K562 (cell line): ENCODE data around the gene KPNA1. TPM values are rescaled to one million over a fixed set of nuclear protein-coding genes. Genes with fewer than 3 reads are reported as not detected.

ENCODE experiments used
- BCL6 ChIP-seq: fragments of 250-450 bp; sonication (Bioruptor Pico); IDR thresholded peaks from 2 replicates; pipeline ENCODE4 v1.4.0; 2020
- CBFA2T2 ChIP-seq: fragments of 450-650 bp; conservative IDR thresholded peaks from 2 replicates; pipeline ENCODE4 v1.6.1; 2017; ENCODE audit warnings: mild to moderate bottlenecking
- CREBBP ChIP-seq: IDR thresholded peaks from one replicate; pipeline ENCODE4 v1.6.1; 2012; ENCODE audit warnings: low read depth, mild to moderate bottlenecking, control low read depth, inconsistent platforms, low read length
- EGR1 ChIP-seq: fragments of 450-650 bp; conservative IDR thresholded peaks from 2 replicates; pipeline ENCODE4 v1.6.1; 2017; ENCODE audit warnings: mild to moderate bottlenecking
- KLF6 ChIP-seq: fragments of 250-450 bp; sonication (Bioruptor Pico); IDR thresholded peaks from 2 replicates; pipeline ENCODE4 v1.4.0; 2020; ENCODE audit warnings: mild to moderate bottlenecking, moderate library complexity, borderline replicate concordance
- MCM7 ChIP-seq, 2 experiments: fragments of 450-650 bp; IDR thresholded peaks; 2 replicates each; pipeline ENCODE4 v1.6.1; 2016 to 2018
- TEAD4 ChIP-seq, 2 experiments: sonication (generic) in 1 of 2; formaldehyde crosslinking in 1 of 2; IDR thresholded peaks; 2 replicates each; pipeline versions ENCODE4 v1.6.1 to v1.8.0; 2012 to 2022; ENCODE audit warnings: borderline replicate concordance in 1 of 2, inconsistent platforms in 1 of 2, low read length in 1 of 2, mild to moderate bottlenecking in 1 of 2, missing genetic modification reagents in 1 of 2
- ZNF57 ChIP-seq: fragments of 450-650 bp; formaldehyde crosslinking; IDR thresholded peaks from 2 replicates; pipeline ENCODE4 v1.4.0; 2020; ENCODE audit warnings: mild to moderate bottlenecking, moderate library complexity
- ZNF76 ChIP-seq: fragments of 250-450 bp; sonication (Bioruptor Pico); IDR thresholded peaks from 2 replicates; pipeline ENCODE4 v1.4.0; 2020; ENCODE audit warnings: mild to moderate bottlenecking, moderate library complexity, borderline replicate concordance
- polyA plus RNA-seq, 8 experiments: library from polyadenylated mRNA; depleted of rRNA in 4 of 8; stranded (reverse) in 5 of 8; unstranded in 3 of 8; fragments of >200 nt; fragmentation: Nextera tagmentation in 2 of 8; fragmentation: Illumina TruSeq in 1 of 8; extraction: Ambion mirVana in 2 of 8; extraction: Trizol in 1 of 8; gene quantifications; 2 replicates each; pipeline versions ENCODE4 v1.2.1 to v1.2.3, GENCODE V29; 2011 to 2014; ENCODE audit warnings: inconsistent platforms in 1 of 8, missing spikeins in 1 of 8
- total RNA-seq, 7 experiments: library from RNA; depleted of rRNA in 6 of 7; stranded (reverse); fragments of >200 nt in 6 of 7; fragmentation: Illumina TruSeq in 2 of 7; extraction: Trizol in 2 of 7; gene quantifications; 2 replicates each; pipeline versions ENCODE4 v1.2.1 to v1.2.3, GENCODE V29; 2011 to 2021; ENCODE audit warnings: low replicate concordance in 1 of 7
- TF ChIP-seq, protein P1 (sequence below): sonication (generic); formaldehyde crosslinking; IDR thresholded peaks from 2 replicates; pipeline ENCODE4 v1.8.1; 2023; ENCODE audit warnings: missing genetic modification reagents, mild to moderate bottlenecking, borderline replicate concordance
- TF ChIP-seq, protein P2 (sequence below): fragments of 450-650 bp; IDR thresholded peaks from 2 replicates; pipeline ENCODE4 v1.6.1; 2017; ENCODE audit warnings: antibody characterized with exemption, mild to moderate bottlenecking
- TF ChIP-seq, protein P3 (sequence below): fragments of 250-450 bp; sonication (Bioruptor Pico); IDR thresholded peaks from 2 replicates; pipeline ENCODE4 v1.5.0; 2021
- TF ChIP-seq, protein P4 (sequence below): fragments of 250-450 bp; sonication (Bioruptor Pico); IDR thresholded peaks from 2 replicates; pipeline ENCODE4 v1.9.0; 2021; ENCODE audit warnings: mild to moderate bottlenecking
- TF ChIP-seq, protein P5 (sequence below): sonication (generic); IDR thresholded peaks from 2 replicates; pipeline ENCODE4 v1.6.1; 2016

The KPNA1 gene
- total and polyA plus RNA-seq, 9 of the 15 experiments (the other 6 are each of a cell fraction or from before 2014, with no cell fraction given) = 9.3 to 53.8 (median 33.5) TPM

DNA sequence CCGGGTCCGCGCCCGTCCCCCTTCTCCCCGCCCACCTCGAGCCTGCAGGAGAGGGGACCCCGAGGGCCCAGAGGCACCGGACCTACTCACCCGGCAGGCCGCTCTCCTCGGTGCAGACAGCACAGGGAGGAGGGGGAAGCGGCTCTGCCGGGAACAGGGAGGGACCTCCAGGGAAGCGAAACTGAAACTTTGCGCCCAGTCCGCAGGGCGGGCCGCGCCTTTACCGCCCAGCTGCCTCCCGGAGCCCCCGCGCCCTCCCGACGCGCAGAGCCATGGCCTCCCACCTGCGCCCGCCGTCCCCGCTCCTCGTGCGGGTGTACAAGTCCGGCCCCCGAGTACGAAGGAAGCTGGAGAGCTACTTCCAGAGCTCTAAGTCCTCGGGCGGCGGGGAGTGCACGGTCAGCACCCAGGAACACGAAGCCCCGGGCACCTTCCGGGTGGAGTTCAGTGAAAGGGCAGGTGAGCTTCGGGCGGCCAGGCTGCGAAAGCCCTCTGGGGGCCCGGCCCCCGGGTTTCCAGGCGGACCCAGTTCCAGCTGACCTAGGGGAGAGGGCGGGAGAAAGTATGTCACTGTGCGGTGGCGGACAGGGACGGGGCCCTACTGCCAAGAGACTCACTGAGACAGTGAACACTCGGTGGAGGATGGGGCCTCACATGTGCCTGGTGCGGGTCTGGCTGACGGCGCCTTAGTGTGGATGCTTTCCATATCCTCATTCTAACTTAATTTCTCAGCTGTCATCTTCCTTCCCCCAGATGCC lies 49.6 kb upstream of the KPNA1 start, which contains the start of the genes DTX3L and PARP9 (continued):
- TF ChIP-seq, protein P1, sequence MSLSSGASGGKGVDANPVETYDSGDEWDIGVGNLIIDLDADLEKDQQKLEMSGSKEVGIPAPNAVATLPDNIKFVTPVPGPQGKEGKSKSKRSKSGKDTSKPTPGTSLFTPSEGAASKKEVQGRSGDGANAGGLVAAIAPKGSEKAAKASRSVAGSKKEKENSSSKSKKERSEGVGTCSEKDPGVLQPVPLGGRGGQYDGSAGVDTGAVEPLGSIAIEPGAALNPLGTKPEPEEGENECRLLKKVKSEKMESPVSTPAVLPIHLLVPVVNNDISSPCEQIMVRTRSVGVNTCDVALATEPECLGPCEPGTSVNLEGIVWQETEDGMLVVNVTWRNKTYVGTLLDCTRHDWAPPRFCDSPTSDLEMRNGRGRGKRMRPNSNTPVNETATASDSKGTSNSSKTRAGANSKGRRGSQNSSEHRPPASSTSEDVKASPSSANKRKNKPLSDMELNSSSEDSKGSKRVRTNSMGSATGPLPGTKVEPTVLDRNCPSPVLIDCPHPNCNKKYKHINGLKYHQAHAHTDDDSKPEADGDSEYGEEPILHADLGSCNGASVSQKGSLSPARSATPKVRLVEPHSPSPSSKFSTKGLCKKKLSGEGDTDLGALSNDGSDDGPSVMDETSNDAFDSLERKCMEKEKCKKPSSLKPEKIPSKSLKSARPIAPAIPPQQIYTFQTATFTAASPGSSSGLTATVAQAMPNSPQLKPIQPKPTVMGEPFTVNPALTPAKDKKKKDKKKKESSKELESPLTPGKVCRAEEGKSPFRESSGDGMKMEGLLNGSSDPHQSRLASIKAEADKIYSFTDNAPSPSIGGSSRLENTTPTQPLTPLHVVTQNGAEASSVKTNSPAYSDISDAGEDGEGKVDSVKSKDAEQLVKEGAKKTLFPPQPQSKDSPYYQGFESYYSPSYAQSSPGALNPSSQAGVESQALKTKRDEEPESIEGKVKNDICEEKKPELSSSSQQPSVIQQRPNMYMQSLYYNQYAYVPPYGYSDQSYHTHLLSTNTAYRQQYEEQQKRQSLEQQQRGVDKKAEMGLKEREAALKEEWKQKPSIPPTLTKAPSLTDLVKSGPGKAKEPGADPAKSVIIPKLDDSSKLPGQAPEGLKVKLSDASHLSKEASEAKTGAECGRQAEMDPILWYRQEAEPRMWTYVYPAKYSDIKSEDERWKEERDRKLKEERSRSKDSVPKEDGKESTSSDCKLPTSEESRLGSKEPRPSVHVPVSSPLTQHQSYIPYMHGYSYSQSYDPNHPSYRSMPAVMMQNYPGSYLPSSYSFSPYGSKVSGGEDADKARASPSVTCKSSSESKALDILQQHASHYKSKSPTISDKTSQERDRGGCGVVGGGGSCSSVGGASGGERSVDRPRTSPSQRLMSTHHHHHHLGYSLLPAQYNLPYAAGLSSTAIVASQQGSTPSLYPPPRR (CRISPR knock-in tag) = no peak
- no peak for TF ChIP-seq BCL6 (CRISPR knock-in tag)
- no peak for TF ChIP-seq ZNF57
- TF ChIP-seq ZNF76 (CRISPR knock-in tag) = no peak
- TF ChIP-seq, protein P2, sequence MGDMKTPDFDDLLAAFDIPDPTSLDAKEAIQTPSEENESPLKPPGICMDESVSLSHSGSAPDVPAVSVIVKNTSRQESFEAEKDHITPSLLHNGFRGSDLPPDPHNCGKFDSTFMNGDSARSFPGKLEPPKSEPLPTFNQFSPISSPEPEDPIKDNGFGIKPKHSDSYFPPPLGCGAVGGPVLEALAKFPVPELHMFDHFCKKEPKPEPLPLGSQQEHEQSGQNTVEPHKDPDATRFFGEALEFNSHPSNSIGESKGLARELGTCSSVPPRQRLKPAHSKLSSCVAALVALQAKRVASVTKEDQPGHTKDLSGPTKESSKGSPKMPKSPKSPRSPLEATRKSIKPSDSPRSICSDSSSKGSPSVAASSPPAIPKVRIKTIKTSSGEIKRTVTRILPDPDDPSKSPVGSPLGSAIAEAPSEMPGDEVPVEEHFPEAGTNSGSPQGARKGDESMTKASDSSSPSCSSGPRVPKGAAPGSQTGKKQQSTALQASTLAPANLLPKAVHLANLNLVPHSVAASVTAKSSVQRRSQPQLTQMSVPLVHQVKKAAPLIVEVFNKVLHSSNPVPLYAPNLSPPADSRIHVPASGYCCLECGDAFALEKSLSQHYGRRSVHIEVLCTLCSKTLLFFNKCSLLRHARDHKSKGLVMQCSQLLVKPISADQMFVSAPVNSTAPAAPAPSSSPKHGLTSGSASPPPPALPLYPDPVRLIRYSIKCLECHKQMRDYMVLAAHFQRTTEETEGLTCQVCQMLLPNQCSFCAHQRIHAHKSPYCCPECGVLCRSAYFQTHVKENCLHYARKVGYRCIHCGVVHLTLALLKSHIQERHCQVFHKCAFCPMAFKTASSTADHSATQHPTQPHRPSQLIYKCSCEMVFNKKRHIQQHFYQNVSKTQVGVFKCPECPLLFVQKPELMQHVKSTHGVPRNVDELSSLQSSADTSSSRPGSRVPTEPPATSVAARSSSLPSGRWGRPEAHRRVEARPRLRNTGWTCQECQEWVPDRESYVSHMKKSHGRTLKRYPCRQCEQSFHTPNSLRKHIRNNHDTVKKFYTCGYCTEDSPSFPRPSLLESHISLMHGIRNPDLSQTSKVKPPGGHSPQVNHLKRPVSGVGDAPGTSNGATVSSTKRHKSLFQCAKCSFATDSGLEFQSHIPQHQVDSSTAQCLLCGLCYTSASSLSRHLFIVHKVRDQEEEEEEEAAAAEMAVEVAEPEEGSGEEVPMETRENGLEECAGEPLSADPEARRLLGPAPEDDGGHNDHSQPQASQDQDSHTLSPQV = peak; percentile 79
- no peak for TF ChIP-seq KLF6 (CRISPR knock-in tag)
- TF ChIP-seq, protein P3, sequence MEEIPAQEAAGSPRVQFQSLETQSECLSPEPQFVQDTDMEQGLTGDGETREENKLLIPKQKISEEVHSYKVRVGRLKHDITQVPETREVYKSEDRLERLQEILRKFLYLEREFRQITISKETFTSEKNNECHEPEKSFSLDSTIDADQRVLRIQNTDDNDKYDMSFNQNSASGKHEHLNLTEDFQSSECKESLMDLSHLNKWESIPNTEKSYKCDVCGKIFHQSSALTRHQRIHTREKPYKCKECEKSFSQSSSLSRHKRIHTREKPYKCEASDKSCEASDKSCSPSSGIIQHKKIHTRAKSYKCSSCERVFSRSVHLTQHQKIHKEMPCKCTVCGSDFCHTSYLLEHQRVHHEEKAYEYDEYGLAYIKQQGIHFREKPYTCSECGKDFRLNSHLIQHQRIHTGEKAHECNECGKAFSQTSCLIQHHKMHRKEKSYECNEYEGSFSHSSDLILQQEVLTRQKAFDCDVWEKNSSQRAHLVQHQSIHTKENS (CRISPR knock-in tag) = no peak
- no peak for TF ChIP-seq MCM7 (IDR thresholded peaks at IDR 0.05)
- TF ChIP-seq, protein P4, sequence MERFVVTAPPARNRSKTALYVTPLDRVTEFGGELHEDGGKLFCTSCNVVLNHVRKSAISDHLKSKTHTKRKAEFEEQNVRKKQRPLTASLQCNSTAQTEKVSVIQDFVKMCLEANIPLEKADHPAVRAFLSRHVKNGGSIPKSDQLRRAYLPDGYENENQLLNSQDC (CRISPR knock-in tag) = no peak
- TF ChIP-seq CBFA2T2 = no peak
- TF ChIP-seq, protein P5, sequence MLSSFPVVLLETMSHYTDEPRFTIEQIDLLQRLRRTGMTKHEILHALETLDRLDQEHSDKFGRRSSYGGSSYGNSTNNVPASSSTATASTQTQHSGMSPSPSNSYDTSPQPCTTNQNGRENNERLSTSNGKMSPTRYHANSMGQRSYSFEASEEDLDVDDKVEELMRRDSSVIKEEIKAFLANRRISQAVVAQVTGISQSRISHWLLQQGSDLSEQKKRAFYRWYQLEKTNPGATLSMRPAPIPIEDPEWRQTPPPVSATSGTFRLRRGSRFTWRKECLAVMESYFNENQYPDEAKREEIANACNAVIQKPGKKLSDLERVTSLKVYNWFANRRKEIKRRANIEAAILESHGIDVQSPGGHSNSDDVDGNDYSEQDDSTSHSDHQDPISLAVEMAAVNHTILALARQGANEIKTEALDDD = no peak
- 0 out of 2 replicates have a peak, but pooled peaks have one; percentile 11 for TF ChIP-seq EGR1
- no peak for TF ChIP-seq CREBBP
- no peak for TF ChIP-seq TEAD4 (IDR thresholded peaks at IDR 0.05; ENCODE audit: low read length)
- 0 out of 2 replicates have a peak, but pooled peaks have one; percentile 13 for TF ChIP-seq TEAD4 (CRISPR knock-in tag; IDR thresholded peaks at IDR 0.05; ENCODE audit: borderline replicate concordance)
